Esophagus muscularis mucosa (tissue), 4 donors: Measurements from ENCODE around the gene COL5A1.

Experiments
- EP300 ChIP-seq: sonication (generic); formaldehyde crosslinking; IDR thresholded peaks from one replicate; pipeline ENCODE4 v1.6.1; 2017; ENCODE audit warnings: antibody characterized with exemption
- POLR2AphosphoS5 ChIP-seq, 2 donors: sonication (generic); formaldehyde crosslinking; IDR thresholded peaks; one replicate each; pipeline ENCODE4 v1.6.1; 2017; ENCODE audit warnings: antibody characterized with exemption in 2 of 2
- TF ChIP-seq, protein P1 (sequence below), 3 experiments: fragments of 200-600 bp in 2 of 3; fragments of 450-650 bp in 1 of 3; sonication (generic) in 2 of 3; IDR thresholded peaks; one replicate each; pipeline ENCODE4 v1.5.1; 2017 to 2019; ENCODE audit warnings: antibody characterized with exemption in 3 of 3, mild to moderate bottlenecking in 2 of 3, moderate library complexity in 1 of 3

DNA sequence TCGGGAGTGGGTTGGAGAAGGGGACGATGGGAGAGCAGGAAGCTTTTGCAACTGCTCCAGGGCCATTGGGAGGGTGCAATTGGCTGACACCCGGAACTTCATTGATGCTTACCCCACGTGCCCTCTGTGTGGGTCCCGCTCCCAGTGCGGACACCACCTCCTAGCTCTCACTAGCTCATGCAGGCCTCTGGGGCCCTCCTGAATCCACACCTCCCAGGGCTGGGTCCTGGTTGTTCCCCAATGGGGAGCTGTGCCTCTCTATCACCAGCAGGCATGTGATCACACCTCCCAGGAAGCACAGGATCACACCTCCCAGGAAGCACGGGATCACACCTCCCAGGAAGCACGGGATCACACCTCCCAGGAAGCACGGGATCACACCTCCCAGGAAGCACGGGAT, 206.9 kb downstream of the COL5A1 start:
- TF ChIP-seq, protein P1, sequence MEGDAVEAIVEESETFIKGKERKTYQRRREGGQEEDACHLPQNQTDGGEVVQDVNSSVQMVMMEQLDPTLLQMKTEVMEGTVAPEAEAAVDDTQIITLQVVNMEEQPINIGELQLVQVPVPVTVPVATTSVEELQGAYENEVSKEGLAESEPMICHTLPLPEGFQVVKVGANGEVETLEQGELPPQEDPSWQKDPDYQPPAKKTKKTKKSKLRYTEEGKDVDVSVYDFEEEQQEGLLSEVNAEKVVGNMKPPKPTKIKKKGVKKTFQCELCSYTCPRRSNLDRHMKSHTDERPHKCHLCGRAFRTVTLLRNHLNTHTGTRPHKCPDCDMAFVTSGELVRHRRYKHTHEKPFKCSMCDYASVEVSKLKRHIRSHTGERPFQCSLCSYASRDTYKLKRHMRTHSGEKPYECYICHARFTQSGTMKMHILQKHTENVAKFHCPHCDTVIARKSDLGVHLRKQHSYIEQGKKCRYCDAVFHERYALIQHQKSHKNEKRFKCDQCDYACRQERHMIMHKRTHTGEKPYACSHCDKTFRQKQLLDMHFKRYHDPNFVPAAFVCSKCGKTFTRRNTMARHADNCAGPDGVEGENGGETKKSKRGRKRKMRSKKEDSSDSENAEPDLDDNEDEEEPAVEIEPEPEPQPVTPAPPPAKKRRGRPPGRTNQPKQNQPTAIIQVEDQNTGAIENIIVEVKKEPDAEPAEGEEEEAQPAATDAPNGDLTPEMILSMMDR (IDR thresholded peaks at IDR 0.05), result no peak
- TF ChIP-seq POLR2AphosphoS5 (IDR thresholded peaks at IDR 0.05) (no peak), EP300 (no peak)
